HG03135 (cell line): Measurements from ENCODE around the gene SLC29A1.
"Not testable (repeated sequence)": the region's sequence is repeated elsewhere in the genome, so short reads cannot be mapped to it uniquely, and the experiment has no call there.

ENCODE experiments used
- ATAC-seq: cut with Tn5 transposase; IDR thresholded peaks from one replicate; pipeline ENCODE4 v1.9.1; 2021; ENCODE audit warnings: mild to moderate bottlenecking, moderate library complexity; ENCODE audit not compliant: unreplicated experiment

SLC29A1 gene

DNA sequence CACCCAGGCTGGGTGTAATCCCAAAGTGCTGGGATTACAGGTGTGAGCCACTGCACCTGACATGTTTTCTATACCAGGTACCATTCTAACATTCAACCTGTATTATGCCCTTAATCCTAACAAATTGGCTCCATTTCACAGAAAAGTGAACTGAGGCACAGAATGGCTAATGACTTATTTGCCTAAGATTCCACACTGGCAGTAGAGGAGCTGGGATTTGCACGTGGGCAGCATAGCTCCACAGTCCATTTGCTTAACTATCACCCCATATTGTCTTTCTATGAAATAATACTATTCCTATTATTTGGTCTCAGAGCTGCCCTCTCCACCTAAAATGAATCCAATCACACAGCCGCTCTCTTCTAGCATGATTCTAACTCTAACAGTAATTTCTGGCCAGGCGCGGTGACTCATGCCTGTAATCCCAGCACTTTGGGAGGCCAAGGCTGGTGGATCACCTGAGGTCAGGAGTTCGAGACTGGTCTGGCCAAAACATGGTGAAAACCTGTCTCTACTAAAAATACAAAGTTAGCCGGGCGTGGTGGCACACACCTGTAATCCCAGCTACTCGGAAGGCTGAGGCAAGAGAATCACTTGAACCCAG is 30.0 kb upstream of the SLC29A1 start:
- no peak for ATAC-seq

DNA sequence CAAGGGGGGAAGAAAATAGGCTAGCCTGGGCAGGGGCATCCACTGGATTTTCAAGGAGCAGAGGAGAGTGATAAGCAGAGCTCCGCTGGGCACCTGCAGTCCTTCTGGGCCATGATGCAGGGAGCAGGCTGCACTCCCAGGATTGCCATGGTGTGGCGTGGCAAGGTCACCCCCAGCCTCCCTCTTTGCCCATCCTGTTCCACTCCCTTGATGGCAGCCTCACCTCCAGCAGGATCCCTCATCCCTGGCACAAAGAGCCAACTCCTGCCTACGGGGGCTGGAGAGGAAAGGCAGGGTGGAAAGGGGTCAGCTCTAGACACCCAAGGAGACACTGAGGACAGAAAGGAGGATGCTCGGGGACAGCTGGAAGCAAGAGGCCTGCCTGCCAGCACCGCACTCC is 29.1 kb upstream of the SLC29A1 start:
- no peak for ATAC-seq

DNA sequence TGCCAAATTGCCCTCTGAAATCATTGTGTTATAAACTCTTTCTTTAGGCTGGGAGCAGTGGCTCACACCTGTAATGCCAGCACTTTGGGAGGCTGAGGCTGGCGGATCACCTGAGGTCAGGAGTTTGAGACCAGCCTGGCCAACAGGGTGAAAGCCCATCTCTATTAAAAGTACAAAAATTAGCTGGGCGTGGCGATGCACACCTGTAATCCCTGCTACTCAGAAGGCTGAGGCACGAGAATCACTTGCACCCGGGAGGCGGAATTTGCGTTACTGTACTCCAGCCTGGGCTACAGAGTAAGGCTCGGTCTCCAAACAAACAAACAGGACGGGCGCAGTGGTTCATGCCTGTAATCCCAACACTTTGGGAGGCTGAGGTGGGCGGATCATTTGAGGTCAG is 27.0 kb upstream of the SLC29A1 start:
- ATAC-seq, result not testable (repeated sequence)

DNA sequence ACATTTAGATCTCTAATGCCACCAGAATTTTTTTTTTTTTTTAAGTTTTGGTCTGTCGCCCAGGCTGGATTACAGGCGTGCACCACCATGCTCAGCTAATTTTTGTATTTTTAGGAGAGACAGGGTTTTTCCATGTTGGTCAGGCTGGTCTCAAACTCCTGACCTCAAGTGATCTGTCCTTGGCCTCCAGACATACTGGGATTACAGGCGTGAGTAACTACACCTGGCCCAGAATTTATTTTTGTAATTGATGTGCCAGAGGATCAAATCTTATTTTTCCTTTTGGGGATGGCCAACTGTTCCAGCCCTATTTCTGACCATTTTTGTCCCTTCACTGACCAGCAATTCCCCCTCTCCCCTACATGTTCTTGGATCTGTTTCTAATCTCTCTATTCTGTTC is 24.7 kb upstream of the SLC29A1 start:
- no peak for ATAC-seq

DNA sequence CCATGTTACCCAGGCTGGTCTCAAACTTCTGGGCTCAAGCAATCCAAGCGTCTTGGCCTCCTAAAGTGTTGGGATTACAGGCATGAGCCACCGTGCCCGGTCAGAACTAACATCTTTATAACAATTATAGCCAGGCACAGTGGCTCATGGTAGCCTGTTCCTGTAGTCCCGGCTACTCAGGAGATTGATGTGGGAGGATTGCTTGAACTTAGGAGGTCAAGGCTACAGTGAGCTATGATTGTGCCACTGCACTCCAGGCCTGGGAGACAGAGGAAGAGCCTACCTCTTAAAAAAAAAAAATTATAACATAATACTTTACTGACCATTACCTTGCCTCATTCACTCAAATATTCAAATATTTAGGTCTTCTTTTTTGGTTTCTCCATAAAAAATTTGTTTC is 23.5 kb upstream of the SLC29A1 start:
- no peak for ATAC-seq

DNA sequence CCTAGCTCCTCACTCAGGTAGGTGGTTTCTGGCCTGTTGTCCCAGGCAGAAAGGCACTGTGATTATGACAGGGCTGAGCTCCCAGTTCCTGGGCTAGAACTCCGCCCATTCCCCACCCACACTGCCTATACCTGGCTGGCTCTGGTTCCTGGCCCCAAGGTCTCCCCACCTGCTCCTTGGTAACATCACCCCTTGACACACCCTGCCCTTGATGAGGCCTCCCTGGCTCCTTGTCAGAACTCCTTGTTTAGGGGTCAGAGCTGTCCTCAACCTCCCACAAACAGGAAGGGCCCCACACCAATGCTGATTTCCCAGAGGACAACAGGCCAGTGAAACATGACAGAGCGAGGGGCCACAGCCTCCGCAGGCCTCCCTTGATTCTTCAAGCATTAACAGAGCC is 22.2 kb upstream of the SLC29A1 start:
- no peak for ATAC-seq

DNA sequence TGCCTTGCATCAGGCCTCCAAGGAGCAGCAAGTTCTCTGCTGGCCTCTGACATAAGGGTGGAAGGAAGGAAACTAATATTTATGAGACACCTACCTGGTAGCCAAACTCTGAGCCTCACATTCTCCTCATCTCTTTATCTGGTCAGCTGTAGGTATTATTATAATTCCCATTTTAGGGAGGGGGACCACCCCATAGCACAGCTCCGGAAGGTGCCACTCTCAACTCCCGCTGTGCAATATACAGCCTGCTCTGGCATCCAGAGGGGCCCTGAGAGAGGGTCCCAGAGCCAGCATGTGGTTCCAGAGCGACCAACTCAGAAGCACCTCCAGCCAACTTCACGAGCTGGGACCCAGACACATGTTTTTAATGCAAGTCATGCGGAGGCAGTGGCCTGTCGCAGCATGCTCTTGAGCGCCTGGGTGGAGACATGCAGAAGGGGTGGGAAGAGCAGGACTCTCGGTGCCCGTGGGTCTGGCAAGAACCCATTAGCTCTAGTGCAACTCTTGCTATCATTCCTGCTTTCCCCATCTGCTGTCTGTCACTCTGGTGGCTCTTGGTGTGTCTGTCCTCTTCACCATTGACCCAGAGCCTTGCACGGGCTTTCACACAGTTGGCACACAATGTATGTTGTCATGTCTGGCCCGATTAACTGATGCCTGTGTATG is 21.6 kb upstream of the SLC29A1 start:
- ATAC-seq, result no peak

DNA sequence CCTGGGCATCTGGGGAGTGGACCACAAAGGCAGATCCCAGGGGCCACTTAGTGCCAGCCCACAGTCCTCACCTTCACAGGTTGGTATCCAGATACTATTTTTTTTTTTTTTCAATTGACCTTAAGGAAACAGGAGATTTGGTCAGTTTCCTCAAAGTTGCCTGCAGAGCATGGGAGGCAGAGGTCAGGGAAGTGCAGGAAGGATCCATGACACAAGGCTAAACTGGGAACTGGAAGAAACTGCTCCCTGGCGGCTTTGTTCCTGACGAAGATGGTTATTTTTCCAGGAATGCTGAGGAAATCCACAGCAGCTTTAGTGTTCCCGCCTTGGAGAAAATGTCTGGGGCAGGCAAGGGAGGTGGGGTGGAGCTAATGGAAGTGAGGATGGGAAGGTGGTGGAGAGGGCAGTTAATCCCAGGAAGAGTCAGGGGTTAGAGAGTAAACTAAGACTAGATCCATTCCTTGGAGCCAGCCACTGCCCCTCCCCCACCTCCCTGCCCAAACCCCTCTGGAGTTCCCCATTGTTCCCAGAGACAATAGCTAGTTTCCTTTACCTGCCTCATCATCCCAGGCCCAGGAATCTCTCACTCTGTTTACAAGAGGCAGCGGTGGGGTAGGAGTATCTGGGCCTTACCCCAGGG is 20.9 kb upstream of the SLC29A1 start:
- no peak for ATAC-seq

DNA sequence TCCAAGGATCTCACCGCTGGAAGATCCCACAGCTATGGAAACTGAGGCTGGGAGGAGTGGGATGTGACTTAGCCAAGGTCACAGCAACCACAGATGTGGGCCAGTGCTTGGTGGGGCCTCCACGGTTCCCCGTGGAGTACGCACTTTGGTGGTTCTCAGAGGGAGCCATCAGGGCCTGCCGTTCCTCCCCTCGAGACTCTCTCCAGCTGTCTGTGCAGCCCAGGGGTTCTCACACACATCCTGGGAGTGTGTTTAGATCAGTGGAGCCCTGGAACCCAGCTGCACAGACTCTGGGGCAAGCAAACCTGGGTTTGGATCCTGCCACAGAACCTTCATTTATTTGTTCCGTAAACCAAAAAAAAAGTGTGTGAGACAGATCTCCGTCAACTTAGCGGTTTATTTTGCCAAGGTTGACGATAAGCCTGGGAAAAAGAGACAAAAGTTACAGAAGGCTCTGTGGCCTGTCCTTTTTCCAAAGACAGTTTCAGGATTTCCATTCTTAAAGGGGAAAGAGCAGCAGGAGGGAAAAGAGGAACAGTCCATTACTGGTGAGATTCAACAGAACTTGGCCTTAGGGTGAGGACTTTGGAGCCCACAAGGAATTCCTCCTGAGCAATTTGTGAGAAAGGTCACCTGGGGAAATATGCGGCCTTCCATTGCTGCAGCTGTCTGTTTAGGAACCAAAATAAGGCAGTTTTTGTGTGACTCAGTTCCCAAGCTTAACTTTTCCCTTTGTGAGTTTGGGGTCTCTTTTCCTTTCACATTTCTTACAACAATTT is 20.2 kb upstream of the SLC29A1 start:
- no peak for ATAC-seq

DNA sequence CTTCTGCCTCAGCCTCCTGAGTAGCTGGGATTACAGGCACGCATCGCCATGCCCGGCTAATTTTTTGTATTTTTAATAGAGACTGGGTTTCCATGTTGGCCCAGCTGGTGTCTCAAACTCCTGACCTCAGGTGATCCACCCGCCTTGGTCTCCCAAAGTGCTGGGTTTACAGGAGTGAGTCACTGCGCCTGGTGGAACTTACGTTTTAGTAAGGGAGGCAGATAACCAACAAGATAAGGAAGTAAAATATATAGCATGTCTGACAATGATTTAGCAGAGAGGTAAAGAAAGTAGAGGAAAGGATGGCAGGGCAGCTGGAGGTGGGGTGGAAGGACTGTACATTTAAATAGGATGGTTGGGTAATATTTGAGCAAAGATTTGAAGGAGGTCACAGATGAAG is 19.4 kb upstream of the SLC29A1 start:
- no peak for ATAC-seq

DNA sequence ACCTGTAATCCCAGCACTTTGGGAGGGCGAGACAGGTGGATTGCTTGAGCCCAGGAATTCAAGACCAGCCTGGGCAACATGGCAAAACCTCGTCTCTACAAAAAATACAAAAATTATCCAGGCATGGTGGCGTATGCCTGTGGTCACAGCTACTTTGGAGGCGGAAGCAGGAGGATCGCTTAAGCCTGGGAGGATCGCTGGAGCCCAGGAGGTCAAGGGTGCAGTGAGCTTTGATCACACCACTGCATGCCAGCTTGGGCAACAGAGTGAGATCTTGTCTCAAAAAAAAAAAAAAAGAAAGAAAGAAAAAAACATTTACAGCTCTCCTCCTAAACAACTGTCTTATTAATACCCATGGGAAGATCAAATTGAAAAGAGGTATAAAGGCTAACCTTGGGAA is 15.4 kb upstream of the SLC29A1 start:
- no peak for ATAC-seq

DNA sequence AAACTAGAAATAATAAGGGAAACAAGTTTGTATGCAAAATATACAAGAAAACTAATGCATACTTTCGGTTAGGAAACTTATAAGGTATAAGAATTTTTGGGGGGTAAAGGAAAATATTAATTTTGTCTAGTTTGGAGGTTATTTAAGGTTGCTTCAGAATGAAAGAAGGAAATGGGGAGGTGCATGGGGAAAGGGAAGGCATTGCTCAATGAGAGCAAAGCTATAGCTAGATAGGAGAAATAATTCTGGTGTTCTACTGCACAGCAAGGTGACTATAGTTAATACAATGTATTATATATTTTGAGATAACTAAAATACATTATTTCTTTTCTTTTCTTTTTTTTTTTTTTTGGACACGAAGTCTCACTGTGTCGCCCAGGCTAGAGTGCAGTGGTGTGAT is 12.1 kb upstream of the SLC29A1 start:
- no peak for ATAC-seq

DNA sequence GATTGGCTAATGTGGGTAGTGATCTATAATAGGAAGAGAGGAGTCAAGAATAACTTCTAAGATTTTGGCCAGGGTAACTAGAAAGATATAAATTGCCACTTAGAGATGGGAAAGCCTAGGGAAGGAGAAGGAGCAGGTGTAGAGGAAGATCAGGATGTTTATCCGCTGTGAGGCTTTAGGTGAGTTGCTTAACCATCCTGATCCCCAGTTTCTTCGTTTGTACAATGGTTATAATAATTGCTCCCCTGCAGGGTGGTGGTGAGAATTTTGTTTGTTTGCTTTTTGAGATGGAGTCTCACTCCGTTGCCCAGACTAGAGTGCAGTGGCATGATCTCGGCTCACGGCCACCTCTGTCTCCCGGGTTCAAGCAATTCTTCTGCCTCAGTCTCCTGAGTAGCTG is 9.1 kb upstream of the SLC29A1 start:
- ATAC-seq, result no peak

DNA sequence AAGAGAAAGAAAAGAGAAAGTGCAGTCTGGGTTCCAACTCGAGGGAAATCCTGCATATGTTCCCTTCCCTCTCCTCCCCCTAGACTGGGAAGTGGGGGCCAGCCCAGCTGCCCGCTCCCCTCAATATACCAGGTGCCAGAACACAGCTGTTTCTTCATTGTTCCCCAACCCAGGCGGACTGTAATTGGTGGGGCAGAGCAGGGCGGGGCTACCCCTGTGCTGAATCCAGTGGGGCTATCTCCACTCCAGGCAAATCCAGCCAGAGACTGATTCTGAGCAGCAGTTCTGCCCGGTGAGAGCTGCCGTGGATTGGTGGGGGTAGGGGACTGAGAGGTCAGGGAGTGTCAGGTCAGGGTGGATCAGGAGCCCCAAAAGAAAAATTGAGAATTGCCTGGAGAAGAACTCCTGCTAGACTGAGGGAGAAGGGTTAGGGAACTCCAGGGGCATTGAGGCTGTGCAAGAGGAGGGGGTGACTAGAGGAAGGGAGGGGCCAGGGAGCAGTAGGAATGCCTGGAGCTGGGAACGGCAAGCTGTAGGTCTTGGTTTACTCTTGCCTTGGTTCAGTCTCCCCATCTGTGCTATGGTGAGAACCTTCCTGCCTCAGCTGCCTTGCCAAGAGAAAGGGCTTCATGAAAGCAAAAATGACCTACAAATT is 6.6 kb upstream of the SLC29A1 start, which contains the start of gene MYMX:
TSS of gene MYMX (plus strand) at position 250 of the 655 bp plus-strand sequence. CDS start 546 bp downstream, outside the sequence.
- ATAC-seq, result no peak

DNA sequence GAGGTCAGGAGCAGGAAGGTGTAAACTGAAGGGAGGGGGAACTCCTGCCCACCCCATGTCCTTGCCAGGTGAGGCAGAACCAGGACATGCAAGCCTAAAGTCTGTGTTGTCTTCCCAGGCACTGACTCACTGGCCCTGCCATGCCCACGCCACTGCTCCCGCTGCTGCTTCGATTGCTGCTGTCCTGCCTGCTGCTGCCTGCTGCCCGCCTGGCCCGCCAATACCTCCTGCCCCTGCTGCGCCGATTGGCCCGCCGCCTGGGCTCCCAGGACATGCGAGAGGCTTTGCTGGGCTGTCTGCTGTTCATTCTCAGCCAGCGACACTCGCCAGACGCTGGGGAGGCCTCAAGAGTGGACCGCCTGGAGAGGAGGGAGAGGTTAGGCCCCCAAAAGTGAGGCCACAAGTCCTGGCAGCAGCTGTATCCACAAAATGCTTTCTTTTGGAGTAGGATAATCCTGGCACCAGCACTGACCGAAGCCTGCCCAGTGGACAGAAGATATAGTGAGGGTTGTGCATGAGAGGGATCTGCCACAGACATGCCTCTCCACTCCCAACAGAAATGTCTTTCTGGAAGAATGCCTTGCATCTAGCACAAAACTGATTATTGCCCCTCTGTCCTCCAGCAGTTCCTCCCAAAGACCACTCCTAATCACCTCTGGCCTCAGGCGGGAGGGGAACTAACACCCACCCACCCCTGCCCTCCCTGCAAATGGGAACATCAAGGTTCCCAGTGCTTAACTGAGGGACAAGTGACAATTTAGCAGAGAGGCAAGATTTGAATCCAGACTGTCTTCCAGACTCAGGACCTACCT is 5.9 kb upstream of the SLC29A1 start:
- ATAC-seq, result no peak

DNA sequence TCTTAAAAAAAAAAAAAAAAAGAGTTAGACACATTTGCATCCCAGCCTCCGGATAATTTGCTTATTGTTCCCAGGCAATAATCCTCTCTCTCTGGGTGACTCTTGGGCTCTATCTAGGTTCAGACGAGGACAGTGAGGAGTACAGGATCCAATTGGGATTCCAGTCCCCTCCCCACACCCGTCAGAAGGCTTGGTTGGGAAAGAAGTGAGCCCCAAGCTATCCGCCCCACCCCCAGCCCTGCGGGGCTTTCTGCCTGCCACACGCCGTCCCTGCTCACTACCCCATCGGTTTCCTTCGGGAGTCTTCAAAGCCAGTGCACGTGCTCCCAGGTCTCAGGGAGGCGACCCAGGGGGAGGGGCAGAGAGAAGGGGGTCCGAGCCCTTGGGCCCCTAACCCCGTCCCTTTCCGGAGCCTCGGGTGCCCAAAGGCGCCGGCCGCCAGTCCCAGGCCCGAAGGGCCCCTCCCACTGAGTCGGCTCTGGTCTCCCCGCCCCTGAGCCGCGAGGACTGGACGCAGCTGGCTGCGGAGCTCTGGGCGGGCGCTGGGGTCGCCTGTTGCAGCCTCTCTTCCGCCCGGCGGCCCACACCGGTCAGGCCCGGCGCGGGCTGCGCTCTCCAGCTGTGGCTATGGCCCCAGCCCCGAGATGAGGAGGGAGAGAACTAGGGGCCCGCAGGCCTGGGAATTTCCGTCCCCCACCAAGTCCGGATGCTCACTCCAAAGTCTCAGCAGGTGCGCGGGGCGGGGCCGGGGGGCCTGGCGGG is 4.2 kb upstream of the SLC29A1 start:
- peak; percentile 47 for ATAC-seq

DNA sequence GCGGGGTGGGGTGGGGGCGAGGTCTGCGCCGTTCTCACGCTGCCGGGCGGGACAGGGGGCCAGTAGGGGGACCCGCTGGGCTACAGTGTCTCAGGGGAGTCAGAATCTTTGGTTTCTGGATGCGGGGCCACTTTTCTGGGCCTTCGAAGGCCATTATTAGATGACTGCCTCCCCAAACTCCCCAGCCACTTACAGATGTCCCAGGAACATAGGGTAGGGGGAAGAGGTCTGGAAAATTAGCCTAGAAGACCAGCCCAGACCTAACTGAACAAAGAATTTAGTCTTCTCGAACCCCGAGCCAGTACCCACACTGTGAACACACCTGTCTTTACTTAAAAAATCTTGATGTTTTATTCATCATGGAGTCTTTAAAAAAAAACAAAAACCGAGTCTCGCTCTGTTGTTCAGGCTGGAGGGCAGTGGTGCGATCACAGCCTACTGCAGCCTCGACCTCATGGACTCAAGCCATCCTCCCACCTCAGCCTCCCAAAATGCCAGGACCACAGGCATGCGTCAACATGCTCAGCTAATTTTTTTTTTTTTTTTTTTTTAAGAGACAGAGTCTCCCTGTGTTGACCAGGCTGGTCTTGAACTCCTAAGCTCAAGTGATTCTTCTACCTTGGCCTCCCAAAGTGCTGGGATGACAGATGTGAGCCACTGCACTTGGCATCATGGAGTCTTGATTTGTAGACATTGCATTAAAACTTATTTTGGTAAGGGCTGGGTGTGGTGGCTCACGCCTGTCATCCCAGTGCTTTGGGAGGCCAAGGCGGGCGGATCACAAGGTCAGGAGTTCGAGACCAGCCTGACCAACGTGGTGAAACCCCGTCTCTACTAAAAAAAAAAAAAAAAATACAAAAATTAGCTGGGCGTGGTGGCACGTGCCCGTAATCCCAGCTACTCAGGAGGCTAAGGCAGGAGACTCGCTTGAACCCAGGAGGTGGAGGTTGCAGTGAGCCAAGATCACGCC is 3.3 kb upstream of the SLC29A1 start:
- ATAC-seq, result no peak

DNA sequence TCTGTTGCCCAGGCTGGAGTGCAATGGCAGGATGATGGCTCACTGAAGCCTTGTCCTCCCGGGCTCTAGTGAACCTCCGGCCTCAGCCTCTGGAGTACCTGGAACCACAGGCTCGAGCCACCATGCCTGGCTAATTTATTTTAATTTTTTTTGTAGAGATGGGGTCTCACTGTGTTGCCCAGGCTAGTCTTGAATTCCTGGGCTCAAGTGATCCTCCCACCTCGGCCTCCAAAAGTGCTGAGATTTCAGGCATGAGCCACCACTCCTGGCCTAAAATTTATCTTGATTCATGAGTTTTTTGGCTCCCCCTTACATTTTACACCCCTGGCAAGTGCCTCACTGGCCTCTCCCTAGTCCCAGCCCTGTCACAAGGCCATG is 2.5 kb upstream of the SLC29A1 start:
- ATAC-seq, result no peak
